Left lobe of liver (tissue), 2 donors: ENCODE results near the gene RRAGA. TPM values are rescaled to one million over a fixed set of nuclear protein-coding genes. Genes with fewer than 3 reads are reported as not detected.
"Not testable (repeated sequence)": the region's sequence is repeated elsewhere in the genome, so short reads cannot be mapped to it uniquely, and the experiment has no call there.

Experiments used
- ATAC-seq: fragments of 200-7000 bp; cut with Tn5 transposase; one replicate; pipeline ENCODE4 v1.9.1; 2020; ENCODE audit warnings: mild to moderate bottlenecking, moderate library complexity
- DNase-seq: peaks from one replicate; pipeline ENCODE4 v3.0.0-alpha.2; 2020; ENCODE audit warnings: low spot score
- total RNA-seq: library from RNA; stranded (reverse); gene quantifications from one replicate; pipeline ENCODE4 v1.2.1, GENCODE V29; 2021
- donor health status: DM: no; HTN: no; CAD: no; lungs with moderate emphysema.
- donor health status: DM: no; HTN: yes; CAD: no.

The RRAGA gene
- total RNA-seq, 1 donor from 2014 or later, result 35.9 TPM

DNA sequence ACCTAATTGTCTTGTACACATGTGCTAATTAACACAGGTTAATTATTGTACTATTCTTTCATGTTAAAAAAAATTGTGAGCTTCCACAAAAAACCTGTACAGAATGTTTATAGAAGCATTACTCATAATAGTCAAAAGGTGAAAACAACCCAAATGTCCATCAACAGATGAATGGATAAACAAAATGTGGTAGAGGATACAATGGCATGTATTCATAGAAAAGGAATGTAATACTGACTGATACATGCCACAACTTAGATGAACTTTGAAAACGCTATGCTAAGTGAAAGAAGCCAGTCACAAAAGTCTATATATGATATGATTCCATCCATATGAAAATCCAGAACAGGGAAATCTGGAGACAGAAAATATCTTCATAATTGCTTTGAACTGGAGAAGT, 25.6 kb downstream of the RRAGA start:
- no peak for ATAC-seq
- no peak for DNase-seq

DNA sequence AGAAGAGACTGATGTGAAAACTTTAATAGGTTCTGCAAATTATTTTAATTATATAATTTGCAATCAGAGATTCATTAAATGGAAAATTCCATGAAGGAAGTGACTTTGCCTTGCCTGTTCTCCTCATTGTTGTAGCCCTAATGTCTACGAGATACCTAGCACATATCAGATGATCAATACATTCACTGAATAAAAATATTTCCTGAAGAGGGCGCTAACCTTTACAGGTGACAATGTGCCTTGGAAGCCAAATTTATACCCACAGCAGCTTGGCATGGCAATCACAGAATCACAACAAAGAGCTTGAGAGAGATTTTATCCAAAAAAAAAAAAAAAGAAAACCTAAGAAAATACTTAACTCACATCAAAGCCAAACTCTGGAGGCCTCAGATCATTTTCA, 36.1 kb downstream of the RRAGA start:
- ATAC-seq (peak; percentile 90), DNase-seq (no peak)

DNA sequence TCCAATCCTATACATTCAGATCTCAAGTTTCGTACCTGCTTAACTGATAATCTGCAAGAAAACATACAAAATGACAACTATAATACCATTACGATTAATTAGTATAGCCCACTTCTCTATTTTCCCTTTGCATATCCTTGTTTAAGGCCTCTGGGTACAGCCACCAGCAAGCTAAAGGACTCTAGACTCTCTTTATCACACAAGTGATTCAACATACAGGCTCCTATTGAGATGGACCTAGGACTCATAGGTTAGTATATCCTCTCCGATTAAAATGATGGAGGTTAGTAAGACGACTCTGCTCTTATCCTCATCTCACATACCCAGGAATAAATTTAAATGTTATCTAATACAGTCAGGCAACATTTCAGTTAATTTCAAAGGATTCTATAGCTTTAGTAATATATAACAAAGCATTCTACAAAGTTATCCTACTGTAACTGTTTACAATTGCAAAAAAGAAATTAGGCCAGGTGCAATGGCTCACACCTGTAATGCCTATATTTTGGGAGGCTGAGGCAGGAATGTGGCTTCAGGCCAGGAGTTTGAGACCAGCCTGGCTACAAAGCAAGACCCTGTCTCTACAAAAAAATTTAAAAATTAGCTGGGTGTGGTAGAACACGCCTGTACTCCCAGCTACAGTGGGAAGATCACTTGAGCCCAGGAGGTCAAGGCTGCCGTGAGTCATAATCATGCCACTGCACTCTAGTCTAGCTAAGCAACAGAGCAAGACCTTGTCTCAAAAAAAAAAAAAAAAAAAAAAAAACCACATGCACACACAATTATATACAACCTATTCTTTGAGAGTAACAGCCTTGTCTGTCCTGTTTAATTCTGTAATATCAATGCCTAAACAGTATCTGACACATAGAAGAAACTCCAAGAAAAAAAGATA, 38.1 kb downstream of the RRAGA start:
- ATAC-seq (no peak), DNase-seq (no peak)

DNA sequence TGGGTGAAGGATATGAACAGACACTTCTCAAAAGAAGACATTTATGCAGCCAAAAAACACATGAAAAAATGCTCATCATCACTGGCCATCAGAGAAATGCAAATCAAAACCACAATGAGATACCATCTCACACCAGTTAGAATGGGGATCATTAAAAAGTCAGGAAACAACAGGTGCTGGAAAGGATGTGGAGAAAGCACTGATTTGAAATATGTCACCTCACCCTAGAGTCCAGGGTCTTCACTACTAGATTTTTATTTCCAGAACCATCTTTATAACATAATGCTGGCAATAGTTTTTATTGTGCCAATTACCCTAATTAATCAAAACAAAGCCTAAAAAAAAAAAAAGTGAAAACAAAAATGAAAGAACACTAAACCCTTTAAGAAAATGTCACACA, 48.2 kb downstream of the RRAGA start:
- not testable (repeated sequence) for ATAC-seq, DNase-seq

Other genes starting within 250 kb of the RRAGA start
- not detected for gene SAXO1, start 16.2 kb upstream of the RRAGA start, total RNA-seq
- 2.6 TPM for gene HAUS6, start 53.5 kb downstream of the RRAGA start, total RNA-seq
- gene PLIN2, start 78.1 kb downstream of the RRAGA start, total RNA-seq, result 281 TPM
- 17.1 TPM for gene DENND4C, start 181.3 kb downstream of the RRAGA start, total RNA-seq